ENCODE results near the gene HDAC5. TPM values are rescaled to one million over a fixed set of nuclear protein-coding genes. Genes with fewer than 3 reads are reported as not detected.

The HDAC5 gene
- total and polyA plus RNA-seq, 2 of the 8 experiments (the other 6 are each of a cell fraction or from before 2014, with no cell fraction given): 48.5 to 54.4 TPM

- TF ChIP-seq CEBPB (IDR thresholded peaks at IDR 0.05; ENCODE audit: low read depth, low read length) (0 out of 2 replicates have a peak, but pooled peaks have one; percentile 24), CREB1 (IDR thresholded peaks at IDR 0.05) (peak; percentile 70; the same call in 1 of the 2 replicates), BCL11A (IDR thresholded peaks at IDR 0.05; ENCODE audit: low read depth in 2 of 2, low read length in 2 of 2) (no peak), RNF2 (IDR thresholded peaks at IDR 0.05; ENCODE audit: borderline replicate concordance, low read depth, low read length, missing control alignments, poor library complexity, severe bottlenecking) (no peak), CTBP2 (IDR thresholded peaks at IDR 0.05; ENCODE audit: borderline replicate concordance, insufficient read depth, insufficient read length, low read length) (no peak), NANOG (IDR thresholded peaks at IDR 0.05; ENCODE audit: insufficient read depth, low read depth, low read length, poor library complexity, severe bottlenecking) (no peak), CHD1 (IDR thresholded peaks at IDR 0.05; ENCODE audit: low read depth, low read length) (no peak), TAF1 (IDR thresholded peaks at IDR 0.05; ENCODE audit: low read depth, low read length) (peak; percentile 88), NRF1 (IDR thresholded peaks at IDR 0.05; ENCODE audit: low read depth, low read length) (no peak), RAD21 (IDR thresholded peaks at IDR 0.05 in 1 of 2, conservative IDR thresholded peaks at IDR 0.05 in 1 of 2; ENCODE audit: low read depth in 2 of 2, low read length in 2 of 2) (0 out of 4 replicates have a peak, but pooled peaks have one; percentile 5), SP4 (IDR thresholded peaks at IDR 0.05; ENCODE audit: low read length) (peak; percentile 92; the same call in 1 of the 2 replicates), GTF2F1 (IDR thresholded peaks at IDR 0.05; ENCODE audit: borderline replicate concordance, low read depth, low read length) (peak; percentile 14; the same call in 1 of the 2 replicates), TAF7 (optimal IDR thresholded peaks at IDR 0.05; ENCODE audit: borderline replicate concordance, low read depth, low read length) (peak; percentile 86), PHF8 (conservative IDR thresholded peaks at IDR 0.05; ENCODE audit: low read depth, low read length) (peak; percentile 86), CHD2 (IDR thresholded peaks at IDR 0.05; ENCODE audit: low read length) (no peak), KDM5A (IDR thresholded peaks at IDR 0.05; ENCODE audit: low read length) (no peak), JUN (IDR thresholded peaks at IDR 0.05; ENCODE audit: low read depth, low read length) (no peak), SIRT6 (IDR thresholded peaks at IDR 0.05; ENCODE audit: low read length) (no peak), SIX5 (IDR thresholded peaks at IDR 0.05; ENCODE audit: low read depth, low read length) (no peak), RXRA (IDR thresholded peaks at IDR 0.05; ENCODE audit: insufficient read depth, low read depth, low read length) (no peak), FOSL1 (IDR thresholded peaks at IDR 0.05; ENCODE audit: insufficient read depth, low read depth, low read length) (no peak)
- TF ChIP-seq, protein P1, sequence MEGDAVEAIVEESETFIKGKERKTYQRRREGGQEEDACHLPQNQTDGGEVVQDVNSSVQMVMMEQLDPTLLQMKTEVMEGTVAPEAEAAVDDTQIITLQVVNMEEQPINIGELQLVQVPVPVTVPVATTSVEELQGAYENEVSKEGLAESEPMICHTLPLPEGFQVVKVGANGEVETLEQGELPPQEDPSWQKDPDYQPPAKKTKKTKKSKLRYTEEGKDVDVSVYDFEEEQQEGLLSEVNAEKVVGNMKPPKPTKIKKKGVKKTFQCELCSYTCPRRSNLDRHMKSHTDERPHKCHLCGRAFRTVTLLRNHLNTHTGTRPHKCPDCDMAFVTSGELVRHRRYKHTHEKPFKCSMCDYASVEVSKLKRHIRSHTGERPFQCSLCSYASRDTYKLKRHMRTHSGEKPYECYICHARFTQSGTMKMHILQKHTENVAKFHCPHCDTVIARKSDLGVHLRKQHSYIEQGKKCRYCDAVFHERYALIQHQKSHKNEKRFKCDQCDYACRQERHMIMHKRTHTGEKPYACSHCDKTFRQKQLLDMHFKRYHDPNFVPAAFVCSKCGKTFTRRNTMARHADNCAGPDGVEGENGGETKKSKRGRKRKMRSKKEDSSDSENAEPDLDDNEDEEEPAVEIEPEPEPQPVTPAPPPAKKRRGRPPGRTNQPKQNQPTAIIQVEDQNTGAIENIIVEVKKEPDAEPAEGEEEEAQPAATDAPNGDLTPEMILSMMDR (IDR thresholded peaks at IDR 0.05; ENCODE audit: control extremely low read depth in 1 of 3, insufficient read depth in 1 of 3, low read depth in 1 of 3, low read length in 3 of 3): no peak
Observed at GRCh38 chr17:44070455-44071197, 52.8 kb downstream of the HDAC5 start, which contains the start of gene G6PC3 (continued).

Measured in H1 (cell line).